Suppressor macrophage treated with lipopolysaccharide for 4 hours (primary cell): ENCODE results near the gene ZMIZ1.

ENCODE experiments used
- DNase-seq: peaks from one replicate; pipeline ENCODE4 v3.0.0-alpha.2; 2020

ZMIZ1 gene

GRCh38 chr10:79255007-79255507, 186.3 kb downstream of the ZMIZ1 start:
- no peak for DNase-seq

- no peak for DNase-seq
Measured at GRCh38 chr10:79256264-79256806, 187.6 kb downstream of the ZMIZ1 start.

- no peak for DNase-seq
Measured at GRCh38 chr10:79258894-79259293, 190.1 kb downstream of the ZMIZ1 start.

GRCh38 chr10:79259834-79260233, 191.1 kb downstream of the ZMIZ1 start:
- no peak for DNase-seq

GRCh38 chr10:79260811-79261740, 192.3 kb downstream of the ZMIZ1 start:
- no peak for DNase-seq

- DNase-seq = no peak
Measured at GRCh38 chr10:79262131-79262530, 193.4 kb downstream of the ZMIZ1 start.

- no peak for DNase-seq
Measured at GRCh38 chr10:79262959-79263746, 194.4 kb downstream of the ZMIZ1 start.

GRCh38 chr10:79263939-79264338, 195.2 kb downstream of the ZMIZ1 start:
- no peak for DNase-seq

- DNase-seq = no peak
Measured at GRCh38 chr10:79264942-79265341, 196.2 kb downstream of the ZMIZ1 start.

GRCh38 chr10:79266084-79266483, 197.3 kb downstream of the ZMIZ1 start:
- DNase-seq = peak; percentile 63

GRCh38 chr10:79266543-79267312, 198.0 kb downstream of the ZMIZ1 start:
- DNase-seq = peak; percentile 95

- DNase-seq = no peak
Measured at GRCh38 chr10:79267499-79267898, 198.7 kb downstream of the ZMIZ1 start.

GRCh38 chr10:79268161-79268601, 199.4 kb downstream of the ZMIZ1 start:
- DNase-seq = peak; percentile 73

- DNase-seq = no peak
Measured at GRCh38 chr10:79268742-79269141, 200.0 kb downstream of the ZMIZ1 start.

GRCh38 chr10:79269443-79269842, 200.7 kb downstream of the ZMIZ1 start:
- no peak for DNase-seq

- DNase-seq = no peak
Measured at GRCh38 chr10:79269969-79270368, 201.2 kb downstream of the ZMIZ1 start.

GRCh38 chr10:79270466-79271246, 201.9 kb downstream of the ZMIZ1 start:
- peak; percentile 76 for DNase-seq

- no peak for DNase-seq
Measured at GRCh38 chr10:79272353-79272752, 203.6 kb downstream of the ZMIZ1 start.

- DNase-seq = no peak
Measured at GRCh38 chr10:79273604-79274003, 204.8 kb downstream of the ZMIZ1 start.

- DNase-seq = peak; percentile 85
Measured at GRCh38 chr10:79274279-79275104, 205.7 kb downstream of the ZMIZ1 start.

GRCh38 chr10:79275105-79275430, 206.3 kb downstream of the ZMIZ1 start:
- DNase-seq = no peak
